Measurements from ENCODE around the gene HESX1. TPM values are rescaled to one million over a fixed set of nuclear protein-coding genes. Genes with fewer than 3 reads are reported as not detected.

The HESX1 gene
- polyA plus RNA-seq, 1 donor from 2014 or later: 1.1 TPM

DNA sequence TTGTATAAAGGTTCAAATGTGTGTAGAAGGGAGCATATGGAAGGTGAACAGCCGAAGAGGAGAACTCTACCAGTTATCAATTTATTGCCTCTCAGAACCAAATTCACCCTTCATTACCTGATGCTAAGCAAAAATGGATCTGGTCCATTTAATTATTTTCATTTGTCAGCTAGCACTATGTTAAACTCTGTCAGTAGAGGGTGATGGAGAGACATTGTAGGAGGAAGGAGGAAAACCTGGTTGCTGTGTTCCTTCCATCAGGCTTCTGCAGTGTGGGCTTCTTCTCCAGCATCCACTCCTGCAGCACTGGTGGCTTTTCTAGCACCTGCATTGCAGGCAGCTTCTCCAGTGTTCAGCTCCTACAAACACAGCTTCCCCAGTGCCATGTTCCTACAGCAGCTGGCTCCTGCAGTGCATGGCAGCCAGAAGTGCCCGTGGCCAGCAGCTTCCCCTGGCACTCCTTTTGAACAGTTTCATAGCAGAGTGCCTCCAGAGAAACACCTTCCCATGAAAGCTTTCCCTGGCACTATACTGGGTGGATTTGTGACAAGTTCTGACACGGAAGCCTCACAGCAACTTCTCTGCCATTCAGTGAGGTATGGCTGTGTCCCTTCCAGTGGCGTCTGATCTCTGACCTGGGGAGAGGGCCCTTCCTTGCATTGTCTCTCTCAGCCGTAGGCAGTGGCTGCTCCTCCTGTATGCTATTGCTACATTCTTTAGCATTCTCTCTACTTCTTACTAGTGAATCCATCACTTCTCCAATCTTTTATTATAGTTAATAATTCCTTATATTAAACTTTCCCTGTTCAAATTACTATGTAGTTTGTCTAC, 20.0 kb downstream of the HESX1 start:
- Mint-ChIP-seq H3K4me3 (no peak overlapping the region), H3K4me1 (peaks cover 0 to 2% (median 0%) of the 10 kb centered on the region in 3 donors), H3K36me3 (peaks cover 1% of the 10 kb centered on the region), H3K9me3 (no peaks in the 10 kb centered on the region), H3K27me3 (peaks cover 13% of the 10 kb centered on the region), H3K27ac (no peak overlapping the region)

DNA sequence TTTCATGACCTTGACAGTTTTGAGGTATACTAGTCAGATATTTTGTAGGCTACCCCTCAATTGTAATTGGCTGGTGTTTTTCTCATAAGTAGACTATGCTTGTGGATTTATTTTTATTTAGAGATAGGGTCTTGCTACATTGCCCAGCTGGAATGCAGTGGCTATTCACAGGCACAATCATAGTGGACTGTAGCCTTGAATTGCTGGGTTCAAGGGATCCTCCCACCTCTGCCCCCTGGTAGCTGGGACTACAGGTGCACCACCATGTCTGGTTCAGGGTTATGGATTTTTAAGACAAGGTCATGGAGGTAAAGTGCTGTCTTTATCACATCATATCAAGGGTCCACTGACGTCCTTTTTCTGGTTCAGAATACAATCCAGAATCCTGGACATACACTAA, 23.7 kb downstream of the HESX1 start:
- Mint-ChIP-seq H3K27ac (no peak overlapping the region), H3K27me3 (peaks cover 10% of the 10 kb centered on the region), H3K4me1 (peaks cover 0 to 2% (median 0%) of the 10 kb centered on the region in 3 donors), H3K36me3 (peaks cover 1% of the 10 kb centered on the region), H3K4me3 (no peak overlapping the region), H3K9me3 (no peaks in the 10 kb centered on the region)

DNA sequence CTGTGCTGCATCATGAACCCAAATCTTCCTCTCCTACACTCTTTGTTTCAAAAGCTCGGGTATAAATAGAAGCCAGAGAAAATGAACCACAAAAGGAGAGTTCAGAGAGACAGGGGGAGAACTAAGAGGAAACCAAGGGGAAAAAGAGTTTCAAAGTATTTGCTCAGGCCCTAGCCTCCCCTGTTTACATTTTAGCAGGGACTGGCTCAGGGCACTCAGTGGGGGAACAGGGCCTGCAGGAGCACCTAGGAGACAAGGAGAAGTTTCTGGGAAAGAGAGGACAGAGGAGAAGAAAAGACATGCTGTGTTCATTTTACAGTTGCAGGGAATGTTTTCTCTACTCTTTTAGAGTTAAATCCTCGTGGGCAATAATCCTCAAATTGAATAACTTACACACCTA, 26.1 kb downstream of the HESX1 start:
- Mint-ChIP-seq H3K9me3 (no peaks in the 10 kb centered on the region), H3K27ac (no peak overlapping the region), H3K27me3 (peaks cover 17% of the 10 kb centered on the region), H3K4me1 (peaks cover 3 to 6% (median 4%) of the 10 kb centered on the region in 3 donors), H3K36me3 (no peaks in the 10 kb centered on the region), H3K4me3 (no peak overlapping the region)

DNA sequence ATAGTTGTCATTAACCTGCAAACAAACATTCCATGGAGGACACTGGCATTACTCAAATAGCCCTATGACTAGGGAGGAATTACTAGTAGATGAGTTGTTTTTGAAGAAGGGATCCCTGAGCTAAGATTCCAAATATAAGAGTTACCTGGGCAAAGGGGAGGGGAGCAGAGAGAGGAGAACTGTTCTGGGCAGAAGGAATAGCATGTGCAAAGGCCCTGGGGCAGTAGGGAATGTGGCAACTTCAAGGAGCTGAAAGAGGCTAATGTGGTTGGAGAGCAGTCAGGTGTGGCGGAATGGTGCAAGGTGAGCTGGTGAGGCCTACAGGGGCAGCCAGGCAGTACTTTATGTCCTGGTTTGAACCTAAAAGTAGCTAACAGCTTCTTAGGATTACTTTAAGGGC, 28.8 kb downstream of the HESX1 start:
- H3K27me3 Mint-ChIP-seq: peaks cover 30% of the 10 kb centered on the region
- H3K27ac Mint-ChIP-seq: no peak overlapping the region
- peaks cover 3 to 6% (median 5%) of the 10 kb centered on the region in 3 donors for H3K4me1 Mint-ChIP-seq
- H3K9me3 Mint-ChIP-seq: no peaks in the 10 kb centered on the region
- H3K4me3 Mint-ChIP-seq: peak overlapping the region in 2 of 4 donors; percentile 18 to 78
- no peaks in the 10 kb centered on the region for H3K36me3 Mint-ChIP-seq

DNA sequence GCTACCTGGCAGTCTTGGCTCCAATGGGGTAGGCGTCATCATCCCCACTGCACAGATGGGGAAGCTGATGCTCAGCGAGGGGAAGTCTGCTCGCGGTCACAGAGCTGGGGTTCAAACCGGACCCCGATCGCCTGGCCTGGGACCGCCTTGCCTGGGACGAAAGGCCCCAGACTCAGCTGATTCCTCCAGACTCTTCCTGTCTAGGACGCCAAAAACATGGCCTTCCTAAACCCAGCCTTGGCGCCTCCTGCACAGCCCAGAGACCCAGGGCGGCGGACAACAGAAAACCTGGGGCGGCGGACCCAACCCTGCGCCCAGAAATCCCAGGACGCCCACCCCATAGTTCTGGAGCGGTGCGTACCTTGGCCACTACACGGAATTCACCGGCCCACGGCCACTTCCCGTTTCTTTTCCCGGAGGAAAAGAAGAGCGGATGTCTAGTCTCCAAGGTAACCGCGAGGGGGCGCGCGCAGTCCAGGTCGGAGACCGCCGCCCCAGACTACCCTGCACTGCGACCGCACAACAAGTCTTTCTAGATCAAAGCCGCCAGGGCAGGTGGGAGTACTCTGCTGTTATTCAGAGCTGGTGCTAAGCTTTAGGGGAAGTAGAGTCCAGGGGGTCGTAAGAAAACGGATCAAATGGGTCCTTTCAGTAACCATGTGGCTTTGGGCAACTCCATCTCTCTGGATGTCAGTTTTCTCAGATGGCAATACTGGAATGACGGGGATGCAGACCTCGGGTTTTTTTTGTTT, 29.7 kb downstream of the HESX1 start:
- Mint-ChIP-seq H3K27me3 (peaks cover 34% of the 10 kb centered on the region), H3K36me3 (no peaks in the 10 kb centered on the region), H3K9me3 (no peaks in the 10 kb centered on the region), H3K4me3 (peak overlapping the region; percentile 18 to 80 (median 66)), H3K4me1 (peaks cover 6 to 9% (median 8%) of the 10 kb centered on the region in 3 donors), H3K27ac (peak overlapping the region in 2 of 3 donors; percentile 2 to 13)

DNA sequence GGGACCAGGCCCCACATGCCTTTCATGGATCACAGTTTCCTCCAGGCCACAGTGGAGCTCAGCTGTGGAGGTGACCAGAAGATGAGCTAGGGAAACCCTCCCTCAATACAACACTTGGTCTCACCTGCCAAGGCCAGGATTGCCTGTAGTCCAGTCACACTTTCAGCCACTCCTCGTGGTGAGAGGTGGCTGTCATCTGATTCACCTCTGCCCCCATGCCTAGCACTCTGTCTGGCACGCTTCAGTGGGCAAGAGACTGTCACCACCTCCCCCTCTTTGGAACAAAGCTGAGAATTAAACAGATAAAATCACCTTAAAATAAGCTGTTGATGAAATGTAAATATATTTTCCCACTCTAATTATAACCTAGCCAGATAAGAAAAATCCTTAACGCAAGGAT, 30.7 kb downstream of the HESX1 start:
- Mint-ChIP-seq H3K4me1 (peaks cover 9% of the 10 kb centered on the region in 3 donors), H3K9me3 (no peaks in the 10 kb centered on the region), H3K36me3 (no peaks in the 10 kb centered on the region), H3K27ac (no peak overlapping the region), H3K4me3 (peak overlapping the region in 3 of 4 donors; percentile 21 to 80 (median 65)), H3K27me3 (peaks cover 38% of the 10 kb centered on the region)

DNA sequence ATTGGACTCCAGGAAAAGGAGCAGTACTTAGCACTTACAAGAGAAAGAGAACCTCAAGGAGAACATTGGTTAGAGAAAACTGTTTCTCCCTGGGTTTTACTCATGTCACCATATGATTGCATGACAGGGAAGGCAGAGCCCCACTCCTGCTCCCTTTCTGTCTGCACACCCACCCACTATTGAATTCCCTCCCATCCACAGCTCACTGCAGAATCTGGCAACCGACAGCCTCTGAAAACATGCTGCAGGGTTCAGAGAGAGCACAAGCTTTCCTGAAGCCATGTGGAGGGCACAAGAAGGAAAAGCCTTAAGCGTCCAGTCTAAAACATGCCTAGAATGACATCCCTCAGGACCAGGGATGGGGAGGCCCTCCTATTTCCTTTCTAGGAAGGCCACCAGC, 31.6 kb downstream of the HESX1 start:
- peak overlapping the region in 1 of 3 donors; percentile 44 for H3K27ac Mint-ChIP-seq
- H3K9me3 Mint-ChIP-seq: no peaks in the 10 kb centered on the region
- no peaks in the 10 kb centered on the region for H3K36me3 Mint-ChIP-seq
- H3K4me3 Mint-ChIP-seq: peak overlapping the region in 1 of 4 donors; percentile 36
- H3K4me1 Mint-ChIP-seq: peaks cover 9 to 13% (median 9%) of the 10 kb centered on the region in 3 donors
- H3K27me3 Mint-ChIP-seq: peaks cover 42% of the 10 kb centered on the region

DNA sequence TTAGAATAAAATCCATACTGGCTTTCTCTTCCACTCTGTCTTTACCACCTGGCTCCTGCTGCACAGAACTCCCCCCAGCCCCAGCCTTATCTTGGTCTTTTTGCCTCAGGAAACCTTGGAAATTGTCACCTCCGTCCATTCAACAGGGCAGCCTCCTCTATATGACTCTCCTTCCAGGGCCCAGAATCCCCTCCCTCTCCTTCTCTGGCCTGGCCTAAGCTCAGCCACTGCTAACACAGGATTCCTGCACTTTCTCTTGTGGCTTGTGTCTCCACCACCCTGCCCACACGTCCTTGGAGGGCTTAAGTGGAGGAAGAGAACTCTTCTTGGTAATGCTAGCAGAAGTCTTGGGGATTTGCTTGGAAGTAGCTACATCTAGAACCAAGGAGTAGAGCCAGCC, 33.1 kb downstream of the HESX1 start:
- H3K9me3 Mint-ChIP-seq: peaks cover 0 to 2% (median 0%) of the 10 kb centered on the region in 3 donors
- no peaks in the 10 kb centered on the region for H3K36me3 Mint-ChIP-seq

DNA sequence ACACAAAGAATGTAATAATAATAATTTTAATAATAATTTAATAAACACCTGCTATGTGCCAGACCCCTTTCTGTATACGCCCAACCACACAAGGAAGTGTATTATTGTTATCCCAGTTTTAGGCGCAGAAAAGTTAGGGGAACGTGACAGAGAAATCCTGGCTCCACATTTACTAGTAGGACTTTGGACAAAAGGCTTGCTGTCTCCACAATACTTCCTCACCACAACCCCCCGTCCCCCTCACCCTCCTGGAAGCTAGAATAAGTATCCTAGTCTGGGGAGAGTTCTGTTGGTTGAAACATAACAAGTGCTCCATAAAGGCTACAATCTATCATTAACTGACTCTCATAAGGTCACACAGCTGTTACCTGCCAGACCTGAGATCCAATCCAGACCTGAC, 34.1 kb downstream of the HESX1 start:
- H3K36me3 Mint-ChIP-seq: no peaks in the 10 kb centered on the region
- peaks cover 0 to 2% (median 0%) of the 10 kb centered on the region in 3 donors for H3K9me3 Mint-ChIP-seq
- peak overlapping the region; percentile 66 to 81 (median 74) for H3K4me3 Mint-ChIP-seq
- H3K27me3 Mint-ChIP-seq: peaks cover 54% of the 10 kb centered on the region
- H3K4me1 Mint-ChIP-seq: peaks cover 9 to 13% (median 9%) of the 10 kb centered on the region in 3 donors
- no peak overlapping the region for H3K27ac Mint-ChIP-seq

More for the DNA sequence above, 33.1 kb downstream of the HESX1 start:
- H3K4me3 Mint-ChIP-seq: peak overlapping the region in 3 of 4 donors; percentile 13 to 57 (median 24)
- peaks cover 53% of the 10 kb centered on the region for H3K27me3 Mint-ChIP-seq
- H3K4me1 Mint-ChIP-seq: peaks cover 9 to 13% (median 9%) of the 10 kb centered on the region in 3 donors
- H3K27ac Mint-ChIP-seq: no peak overlapping the region

DNA sequence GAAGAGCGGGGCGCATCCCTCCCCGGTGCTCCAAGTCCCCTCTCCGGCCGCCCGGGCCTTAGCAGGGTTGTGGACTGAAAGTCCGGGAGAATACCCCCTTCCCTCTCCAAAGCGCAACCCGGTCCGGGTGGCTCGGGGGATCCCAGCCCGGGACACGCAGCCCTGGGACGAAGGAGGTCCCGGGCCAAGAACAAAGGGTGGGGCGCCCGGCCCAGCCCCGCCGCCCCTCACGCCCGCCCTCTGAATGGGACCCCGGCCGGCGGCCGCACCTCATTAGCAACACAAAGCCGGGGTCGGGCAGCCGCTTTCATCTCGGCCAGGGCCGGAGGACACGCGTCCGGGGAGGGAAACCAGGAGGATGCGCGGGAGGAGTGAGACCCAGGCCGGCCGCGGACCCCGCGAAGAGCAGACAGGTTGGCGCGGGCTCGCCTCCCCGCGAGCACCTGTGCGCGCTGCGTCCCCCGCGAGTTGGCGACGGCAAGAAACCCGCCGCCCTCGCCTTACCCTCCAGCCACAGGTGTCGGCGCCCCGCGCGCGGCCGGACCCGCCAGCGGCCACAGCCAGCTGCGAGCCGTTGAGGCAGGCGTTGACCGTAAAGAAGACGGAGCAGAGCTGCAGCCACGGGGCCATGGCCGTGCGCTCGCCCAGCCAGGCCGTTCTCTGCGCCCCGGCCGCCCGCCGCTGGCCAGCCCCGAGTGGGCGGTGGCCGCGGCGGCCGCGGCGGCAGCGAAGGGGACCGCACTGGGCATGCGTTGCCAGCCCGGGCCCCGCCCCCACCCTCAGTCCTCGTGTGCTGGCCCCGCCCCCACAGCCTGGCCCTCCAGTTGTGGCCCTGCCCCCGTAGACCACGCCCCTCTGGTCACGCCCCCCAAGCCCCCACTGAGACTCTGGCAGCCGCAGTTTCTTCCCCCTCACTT, 34.9 kb downstream of the HESX1 start, which contains the start of gene IL17RD:
TSS of gene IL17RD (minus strand) at position 697 of the 917 bp plus-strand sequence. CDS start at position 630, 67 bp downstream.
- peak within 1 kb of the TSS; percentile 79 to 94 (median 88) for H3K4me3 Mint-ChIP-seq
- H3K4me1 Mint-ChIP-seq: peaks cover 5 to 9% (median 5%) of the 10 kb centered on the region in 3 donors
- peaks cover 56% of the 10 kb centered on the region for H3K27me3 Mint-ChIP-seq
- H3K36me3 Mint-ChIP-seq: no peaks in the 10 kb centered on the region
- H3K27ac Mint-ChIP-seq: peak within 1 kb of the TSS in 1 of 3 donors; percentile 39
- H3K9me3 Mint-ChIP-seq: peaks cover 0 to 2% (median 0%) of the 10 kb centered on the region in 3 donors

DNA sequence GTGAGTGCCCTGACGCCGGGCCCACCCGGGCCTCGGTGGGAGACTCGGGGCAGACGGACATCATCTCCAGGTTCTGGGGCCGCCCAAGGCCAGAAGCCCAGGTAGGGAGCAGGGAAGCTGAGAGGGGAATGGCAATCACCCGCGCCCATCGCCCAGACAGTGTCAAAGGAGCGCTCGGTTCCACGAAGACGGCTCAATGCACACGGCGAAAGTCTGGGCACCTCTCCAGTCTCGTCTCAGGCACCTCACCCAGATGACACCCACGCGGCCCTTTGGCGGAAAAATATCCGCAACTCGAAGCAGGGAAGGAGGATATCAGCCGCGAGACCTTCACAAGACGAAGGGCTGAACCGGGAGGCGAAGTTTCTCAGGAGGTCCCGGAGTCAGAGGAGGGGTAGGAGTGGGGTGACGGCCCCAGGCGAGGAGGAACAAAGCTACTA, 35.5 kb downstream of the HESX1 start:
- no peaks in the 10 kb centered on the region for H3K36me3 Mint-ChIP-seq
- H3K4me3 Mint-ChIP-seq: peak overlapping the region; percentile 79 to 94 (median 88)
- H3K27ac Mint-ChIP-seq: peak overlapping the region in 1 of 3 donors; percentile 39
- peaks cover 56% of the 10 kb centered on the region for H3K27me3 Mint-ChIP-seq
- H3K4me1 Mint-ChIP-seq: peaks cover 5 to 12% (median 7%) of the 10 kb centered on the region in 3 donors
- H3K9me3 Mint-ChIP-seq: peaks cover 0 to 2% (median 0%) of the 10 kb centered on the region in 3 donors

DNA sequence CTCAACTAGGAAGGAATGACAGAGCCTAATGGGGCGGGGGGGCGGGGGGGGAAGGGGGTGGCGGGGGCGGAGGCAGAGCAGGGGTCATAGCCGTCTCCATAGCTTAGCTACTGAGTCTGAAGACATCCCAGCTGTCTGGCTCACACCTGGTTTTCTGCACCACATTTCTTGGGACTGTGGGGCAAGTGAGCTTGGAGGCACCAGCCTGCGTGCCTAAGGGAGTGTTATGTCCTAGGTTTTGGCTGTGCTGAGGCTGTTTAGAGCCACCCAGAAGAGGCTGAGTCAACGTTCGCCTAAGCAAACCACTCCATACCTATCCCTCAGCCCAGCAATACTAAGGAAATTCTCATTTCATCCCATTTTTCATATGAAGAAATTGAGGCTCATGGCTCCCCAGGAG, 36.0 kb downstream of the HESX1 start:
- Mint-ChIP-seq H3K4me1 (peaks cover 5 to 17% (median 10%) of the 10 kb centered on the region in 3 donors), H3K9me3 (peaks cover 0 to 2% (median 0%) of the 10 kb centered on the region in 3 donors), H3K27me3 (peaks cover 54% of the 10 kb centered on the region), H3K4me3 (peak overlapping the region; percentile 79 to 94 (median 88)), H3K27ac (no peak overlapping the region), H3K36me3 (no peaks in the 10 kb centered on the region)

DNA sequence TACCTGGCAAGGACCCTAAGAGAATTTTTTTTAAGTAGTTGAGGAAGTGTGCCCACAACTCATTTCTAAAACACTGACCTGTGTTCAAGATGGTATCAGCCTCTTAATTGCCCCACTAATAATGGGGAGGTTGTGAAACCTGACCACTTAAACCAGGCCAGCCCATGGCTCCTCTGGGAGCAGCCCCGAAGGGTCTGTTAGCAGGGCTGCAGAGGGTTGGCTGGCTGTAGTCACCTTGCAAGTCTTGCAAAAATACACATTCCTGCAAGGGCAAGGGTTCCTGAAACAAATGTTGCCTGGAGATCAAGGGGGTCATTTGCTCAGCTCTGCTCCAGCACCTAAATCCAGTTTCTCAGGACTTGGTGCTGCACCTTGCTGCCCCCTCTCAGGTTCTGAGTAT, 37.9 kb downstream of the HESX1 start:
- Mint-ChIP-seq H3K4me1 (peaks cover 5 to 17% (median 10%) of the 10 kb centered on the region in 3 donors), H3K9me3 (peaks cover 0 to 2% (median 0%) of the 10 kb centered on the region in 3 donors), H3K27me3 (peaks cover 48% of the 10 kb centered on the region), H3K4me3 (no peak overlapping the region), H3K36me3 (no peaks in the 10 kb centered on the region), H3K27ac (no peak overlapping the region)

All from IgD-negative memory B cell (primary cell).